A673 (cell line): ENCODE results near the gene GAB1. TPM values are rescaled to one million over a fixed set of nuclear protein-coding genes. Genes with fewer than 3 reads are reported as not detected.

ENCODE experiments used
- BruUV-seq: library from RNA; stranded (reverse); fragments of 400-500 nt; replicated peaks from 2 replicates; lab custom pipeline; 2021; lab: Mats Ljungman, UMichigan
- CTCF ChIA-PET: fragments of 300-600 bp; sonication (Branson Sonifier 250); formaldehyde crosslinking; loops from one replicate; lab custom pipeline; 2022; ENCODE audit warnings: antibody characterized with exemption; lab: Charles Lee
- POLR2A ChIA-PET: fragments of 300-600 bp; sonication (Branson Sonifier 250); formaldehyde crosslinking; loops from one replicate; lab custom pipeline; 2022; ENCODE audit warnings: antibody characterized with exemption; ENCODE audit not compliant: low non-redundant PET; lab: Charles Lee
- DNase-seq: peaks from one replicate; pipeline ENCODE4 v3.0.0-alpha.2; 2015; ENCODE audit warnings: low spot score
- H3K27ac ChIP-seq: fragments of 200-600 bp; sonication (generic); 2 replicates; pipeline ENCODE4 v1.5.1; 2016; ENCODE audit warnings: mixed run types, low read depth, mild to moderate bottlenecking, mixed read lengths, antibody characterized with exemption, low read length; ENCODE audit not compliant: poor library complexity, severe bottlenecking
- H3K27me3 ChIP-seq: fragments of 200-600 bp; sonication (generic); replicated peaks from 2 replicates; pipeline ENCODE4 v1.6.1; 2017; ENCODE audit warnings: mixed run types, low read depth, mild to moderate bottlenecking, mixed read lengths, antibody characterized with exemption, low read length; ENCODE audit not compliant: insufficient read depth, poor library complexity
- H3K36me3 ChIP-seq: fragments of 200-600 bp; sonication (generic); 2 replicates; pipeline ENCODE4 v1.6.1; 2016; ENCODE audit warnings: mixed run types, mild to moderate bottlenecking, mixed read lengths, antibody characterized with exemption, low read length; ENCODE audit not compliant: insufficient read depth, poor library complexity, severe bottlenecking
- H3K4me1 ChIP-seq: fragments of 200-600 bp; sonication (generic); 2 replicates; pipeline ENCODE4 v1.6.1; 2017; ENCODE audit warnings: mixed run types, mild to moderate bottlenecking, mixed read lengths, antibody characterized with exemption, low read length; ENCODE audit not compliant: insufficient read depth, poor library complexity, severe bottlenecking
- H3K4me3 ChIP-seq: fragments of 200-600 bp; sonication (generic); 2 replicates; pipeline ENCODE4 v1.5.1; 2016; ENCODE audit warnings: low read depth, mixed run types, mild to moderate bottlenecking, mixed read lengths, low read length; ENCODE audit not compliant: poor library complexity, severe bottlenecking
- H3K9me3 ChIP-seq: fragments of 200-600 bp; sonication (generic); 2 replicates; pipeline ENCODE4 v1.6.1; 2016; ENCODE audit warnings: mixed run types, low read depth, mild to moderate bottlenecking, mixed read lengths, antibody characterized with exemption, low read length; ENCODE audit not compliant: poor library complexity, severe bottlenecking
- CTCF ChIP-seq: fragments of 300-800, 200-600 bp; sonication (generic); conservative IDR thresholded peaks from 2 replicates; pipeline ENCODE4 v1.5.1; 2017; ENCODE audit warnings: low read depth, mild to moderate bottlenecking, antibody characterized with exemption, low read length, moderate library complexity, mixed read lengths
- EZH2 ChIP-seq: fragments of 200-600 bp; sonication (generic); IDR thresholded peaks from 2 replicates; pipeline ENCODE4 v1.6.1; 2017; ENCODE audit warnings: borderline replicate concordance, low read depth, mild to moderate bottlenecking, mixed read lengths, antibody characterized with exemption, low read length; ENCODE audit not compliant: poor library complexity, severe bottlenecking
- intact Hi-C: fragments of 100-400 bp; cut with micrococcal nuclease; formaldehyde crosslinking; loops from one replicate; pipeline ENCODE4 v1.10.0; 2022; ENCODE audit not compliant: unreplicated experiment
- total RNA-seq: library from RNA; stranded (reverse); gene quantifications from 2 replicates; pipeline ENCODE4 v1.2.3, GENCODE V29; 2021

Gene GAB1
- total RNA-seq, 1 experiment from 2014 or later = 27.6 TPM

DNA sequence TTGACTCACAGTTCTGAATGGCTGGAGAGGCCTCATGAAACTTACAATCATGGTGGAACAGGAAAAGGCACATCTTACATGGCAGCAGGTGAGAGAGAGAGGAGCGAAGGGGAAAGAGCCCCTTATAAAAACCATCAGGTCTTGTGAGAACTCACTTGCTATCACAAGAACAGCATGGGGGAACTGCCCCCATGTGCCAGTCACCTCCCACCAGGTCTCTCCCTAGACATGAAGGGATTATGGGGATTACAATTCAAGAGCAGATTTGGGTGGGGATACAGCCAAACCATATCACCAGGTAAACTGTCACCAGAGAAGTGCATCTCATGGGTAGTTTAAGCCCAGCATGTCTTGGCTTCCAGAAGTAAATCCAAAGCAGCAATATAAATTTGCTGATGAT, 169.4 kb downstream of the GAB1 start:
- intact Hi-C loops = no loop called here
- H3K4me3 ChIP-seq = no peak overlapping the region
- CTCF ChIA-PET = no interaction called here

GRCh38 chr4:143511906-143512305, 175.2 kb downstream of the GAB1 start:
- Histone ChIP-seq H3K4me1 (peaks cover 10% of the 10 kb centered on the region), H3K36me3 (peaks cover 11% of the 10 kb centered on the region), H3K27me3 (peaks cover 8% of the 10 kb centered on the region), H3K9me3 (no peaks in the 10 kb centered on the region), H3K4me3 (no peak overlapping the region), H3K27ac (no peak overlapping the region)
- intact Hi-C loops = no loop called here
- no TSS peak for BruUV-seq
- ChIA-PET CTCF (no interaction called here), POLR2A (no interaction called here)
- TF ChIP-seq CTCF = no peak
- TF ChIP-seq EZH2 = no peak
- DNase-seq = no peak

More for the DNA sequence above, 169.4 kb downstream of the GAB1 start:
- Histone ChIP-seq H3K36me3 (no peaks in the 10 kb centered on the region), H3K4me1 (no peaks in the 10 kb centered on the region), H3K9me3 (no peaks in the 10 kb centered on the region), H3K27me3 (peaks cover 8% of the 10 kb centered on the region), H3K27ac (no peak overlapping the region)
- TF ChIP-seq EZH2 (no peak), CTCF (no peak)
- no peak for DNase-seq
- no TSS peak for BruUV-seq
- POLR2A ChIA-PET = no interaction called here

GRCh38 chr4:143512978-143513313, 176.3 kb downstream of the GAB1 start:
- Histone ChIP-seq H3K27me3 (peaks cover 8% of the 10 kb centered on the region), H3K4me1 (peaks cover 13% of the 10 kb centered on the region), H3K4me3 (peak overlapping the region; percentile 90), H3K9me3 (no peaks in the 10 kb centered on the region), H3K27ac (peak overlapping the region; percentile 93), H3K36me3 (peaks cover 22% of the 10 kb centered on the region)
- ChIA-PET POLR2A (no interaction called here), CTCF (interaction anchor here (0.7 kb wide), 1 partner anchor 110 kb away, joined by 12 read pairs; no protein-coding TSS in a partner anchor)
- TF ChIP-seq CTCF (no peak), EZH2 (no peak)
- no TSS peak for BruUV-seq
- no peak for DNase-seq
- intact Hi-C loops = no loop called here
